Nephron (organoid): ENCODE measurements around the gene EFNA5.

ENCODE experiments used
- H3K27ac Mint-ChIP-seq, 3 experiments: 2 replicates each; pipeline ENCODE4 v1.8.0; 2020; ENCODE audit warnings: mixed read lengths in 3 of 3, mild to moderate bottlenecking in 2 of 3, moderate library complexity in 1 of 3
- H3K27me3 Mint-ChIP-seq: 2 replicates; pipeline ENCODE4 v1.8.0; 2021; ENCODE audit warnings: low read depth, mild to moderate bottlenecking, moderate library complexity, mixed read lengths
- H3K36me3 Mint-ChIP-seq: 2 replicates; pipeline ENCODE4 v1.8.0; 2020; ENCODE audit warnings: low read depth, mixed read lengths
- H3K4me1 Mint-ChIP-seq: 2 replicates; pipeline ENCODE4 v1.8.0; 2020; ENCODE audit warnings: mixed read lengths
- H3K4me3 Mint-ChIP-seq, 3 experiments: 2 replicates each; pipeline ENCODE4 v1.8.0; 2020; ENCODE audit warnings: mild to moderate bottlenecking in 3 of 3, mixed read lengths in 3 of 3, moderate library complexity in 2 of 3
- H3K9me3 Mint-ChIP-seq: 2 replicates; pipeline ENCODE4 v1.8.0; 2020; ENCODE audit warnings: mixed read lengths
- TF ChIP-seq, protein P1 (sequence below), 3 experiments: fragments of 200-600 bp; sonication (generic); IDR thresholded peaks; one replicate each; pipeline ENCODE4 v1.5.0; 2021; ENCODE audit warnings: antibody characterized with exemption in 3 of 3; ENCODE audit not compliant: unreplicated experiment in 3 of 3

Gene EFNA5

DNA sequence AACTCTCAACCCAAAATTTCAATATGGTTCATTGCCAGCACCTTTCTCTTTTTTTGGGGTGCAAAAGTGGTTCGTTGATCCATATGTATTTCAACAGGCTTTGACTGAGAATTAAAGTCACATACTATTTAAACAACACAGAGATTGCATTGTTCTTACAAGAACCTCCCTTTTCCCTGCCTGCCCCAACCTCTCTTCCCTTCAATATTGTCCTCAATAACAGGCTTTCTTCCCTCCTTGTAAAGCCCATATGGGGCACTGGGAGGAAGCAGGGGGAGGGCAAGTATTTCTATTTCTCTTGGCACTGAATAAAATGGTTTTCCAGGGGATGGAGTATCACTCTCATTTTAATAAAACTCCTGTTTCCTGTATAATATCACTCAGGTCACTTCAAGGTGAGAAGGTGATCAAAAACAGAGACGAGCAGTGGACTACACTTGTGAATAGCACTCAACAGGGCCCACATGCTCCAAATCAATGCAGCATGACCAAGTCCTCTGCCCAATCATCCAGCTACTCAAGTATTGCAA, 65.1 kb downstream of the EFNA5 start:
- no peaks in the 10 kb centered on the region for H3K36me3 Mint-ChIP-seq
- peaks cover 57% of the 10 kb centered on the region for H3K4me1 Mint-ChIP-seq
- H3K4me3 Mint-ChIP-seq = no peak overlapping the region
- TF ChIP-seq, protein P1, sequence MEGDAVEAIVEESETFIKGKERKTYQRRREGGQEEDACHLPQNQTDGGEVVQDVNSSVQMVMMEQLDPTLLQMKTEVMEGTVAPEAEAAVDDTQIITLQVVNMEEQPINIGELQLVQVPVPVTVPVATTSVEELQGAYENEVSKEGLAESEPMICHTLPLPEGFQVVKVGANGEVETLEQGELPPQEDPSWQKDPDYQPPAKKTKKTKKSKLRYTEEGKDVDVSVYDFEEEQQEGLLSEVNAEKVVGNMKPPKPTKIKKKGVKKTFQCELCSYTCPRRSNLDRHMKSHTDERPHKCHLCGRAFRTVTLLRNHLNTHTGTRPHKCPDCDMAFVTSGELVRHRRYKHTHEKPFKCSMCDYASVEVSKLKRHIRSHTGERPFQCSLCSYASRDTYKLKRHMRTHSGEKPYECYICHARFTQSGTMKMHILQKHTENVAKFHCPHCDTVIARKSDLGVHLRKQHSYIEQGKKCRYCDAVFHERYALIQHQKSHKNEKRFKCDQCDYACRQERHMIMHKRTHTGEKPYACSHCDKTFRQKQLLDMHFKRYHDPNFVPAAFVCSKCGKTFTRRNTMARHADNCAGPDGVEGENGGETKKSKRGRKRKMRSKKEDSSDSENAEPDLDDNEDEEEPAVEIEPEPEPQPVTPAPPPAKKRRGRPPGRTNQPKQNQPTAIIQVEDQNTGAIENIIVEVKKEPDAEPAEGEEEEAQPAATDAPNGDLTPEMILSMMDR (IDR thresholded peaks at IDR 0.05; ENCODE audit: unreplicated experiment in 3 of 3) = no peak
- peak overlapping the region in 2 of 3 experiments; percentile 65 to 79 for H3K27ac Mint-ChIP-seq
- H3K9me3 Mint-ChIP-seq = no peaks in the 10 kb centered on the region
- H3K27me3 Mint-ChIP-seq = no peaks in the 10 kb centered on the region

DNA sequence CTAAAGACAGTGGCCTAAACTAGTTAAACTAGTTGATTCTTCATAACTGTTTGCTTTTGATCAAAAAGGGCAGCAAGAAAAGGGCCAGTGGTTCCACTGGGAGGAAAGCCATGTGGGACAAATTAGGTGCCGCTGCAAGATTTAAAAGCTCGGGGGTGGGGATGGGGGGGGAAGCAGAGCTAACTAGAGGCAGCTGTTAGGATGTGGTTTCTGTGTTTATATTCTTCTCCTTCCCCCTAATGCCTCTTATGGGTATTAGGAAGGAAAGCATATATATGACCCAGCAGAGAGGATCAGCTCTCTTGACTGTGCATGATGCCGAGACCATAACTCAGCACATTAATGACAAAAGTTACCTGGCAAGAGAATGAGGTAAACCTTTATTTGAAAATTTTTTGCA, 65.7 kb downstream of the EFNA5 start:
- peaks cover 2% of the 10 kb centered on the region for H3K36me3 Mint-ChIP-seq
- TF ChIP-seq, protein P1 (IDR thresholded peaks at IDR 0.05; ENCODE audit: unreplicated experiment in 3 of 3) = no peak
- no peaks in the 10 kb centered on the region for H3K27me3 Mint-ChIP-seq
- H3K9me3 Mint-ChIP-seq = no peaks in the 10 kb centered on the region
- H3K4me3 Mint-ChIP-seq = no peak overlapping the region
- peak overlapping the region in 2 of 3 experiments; percentile 65 to 79 for H3K27ac Mint-ChIP-seq
- peaks cover 57% of the 10 kb centered on the region for H3K4me1 Mint-ChIP-seq

DNA sequence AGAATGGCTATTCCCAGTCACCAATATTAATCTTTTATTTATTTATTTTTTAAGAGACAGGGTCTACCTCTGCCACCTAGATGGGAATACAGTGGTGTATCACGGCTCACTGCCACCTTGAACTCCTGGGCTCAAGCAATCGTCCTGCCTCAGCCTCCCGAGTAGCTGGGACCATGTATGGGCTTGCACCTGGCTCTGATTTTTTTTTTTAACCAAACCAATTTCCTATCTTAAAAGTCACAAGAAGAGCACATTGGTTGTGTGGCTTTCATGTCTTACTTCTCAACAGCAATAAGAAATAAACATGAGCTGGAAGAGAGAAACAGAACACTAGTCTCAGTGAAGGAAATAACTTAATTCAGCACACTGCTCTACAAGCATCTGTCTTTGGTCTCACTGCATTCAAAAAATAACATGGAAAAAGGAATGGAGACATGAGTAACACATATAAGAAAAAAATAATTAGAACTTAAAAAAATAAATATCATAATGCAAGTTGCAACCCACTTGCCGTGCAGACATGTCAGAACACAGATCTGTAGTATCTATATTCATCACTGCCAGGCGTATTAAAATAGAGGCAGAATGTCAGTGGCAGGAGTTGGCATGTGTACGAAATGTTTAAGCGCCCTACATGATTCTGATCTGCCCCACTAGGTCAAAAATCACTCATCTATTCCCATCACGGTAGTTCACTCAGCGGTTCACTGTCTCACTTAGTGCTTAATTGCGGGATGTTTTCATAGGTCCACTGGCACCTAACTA, 66.4 kb downstream of the EFNA5 start:
- TF ChIP-seq, protein P1 (IDR thresholded peaks at IDR 0.05; ENCODE audit: unreplicated experiment in 3 of 3) = no peak
- Mint-ChIP-seq H3K4me3 (no peak overlapping the region), H3K27me3 (no peaks in the 10 kb centered on the region), H3K36me3 (peaks cover 4% of the 10 kb centered on the region), H3K4me1 (peaks cover 57% of the 10 kb centered on the region), H3K9me3 (no peaks in the 10 kb centered on the region), H3K27ac (peak overlapping the region in 1 of 3 experiments; percentile 79)

DNA sequence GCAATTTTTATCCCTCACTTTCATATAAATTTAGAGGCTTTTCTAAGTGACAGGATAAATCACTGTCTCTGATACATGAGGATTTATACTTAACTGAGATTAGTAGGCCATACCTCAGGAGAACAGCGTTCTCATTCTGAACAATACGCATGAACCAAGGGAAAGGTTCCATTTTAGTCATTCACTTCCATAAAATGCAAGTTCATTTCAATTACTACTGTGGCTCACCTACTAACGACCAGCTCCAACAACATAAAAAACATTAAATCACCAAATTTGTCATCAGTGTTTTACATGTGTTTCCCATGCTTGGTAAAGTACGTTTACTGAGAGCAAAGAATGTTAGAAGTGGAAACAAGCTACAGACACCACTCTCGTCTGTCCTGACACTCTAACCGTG, 67.4 kb downstream of the EFNA5 start:
- TF ChIP-seq, protein P1 (IDR thresholded peaks at IDR 0.05; ENCODE audit: unreplicated experiment in 3 of 3) = no peak
- H3K4me1 Mint-ChIP-seq = peaks cover 57% of the 10 kb centered on the region
- H3K27me3 Mint-ChIP-seq = no peaks in the 10 kb centered on the region
- H3K4me3 Mint-ChIP-seq = no peak overlapping the region
- H3K27ac Mint-ChIP-seq = no peak overlapping the region
- H3K9me3 Mint-ChIP-seq = no peaks in the 10 kb centered on the region
- peaks cover 4% of the 10 kb centered on the region for H3K36me3 Mint-ChIP-seq

DNA sequence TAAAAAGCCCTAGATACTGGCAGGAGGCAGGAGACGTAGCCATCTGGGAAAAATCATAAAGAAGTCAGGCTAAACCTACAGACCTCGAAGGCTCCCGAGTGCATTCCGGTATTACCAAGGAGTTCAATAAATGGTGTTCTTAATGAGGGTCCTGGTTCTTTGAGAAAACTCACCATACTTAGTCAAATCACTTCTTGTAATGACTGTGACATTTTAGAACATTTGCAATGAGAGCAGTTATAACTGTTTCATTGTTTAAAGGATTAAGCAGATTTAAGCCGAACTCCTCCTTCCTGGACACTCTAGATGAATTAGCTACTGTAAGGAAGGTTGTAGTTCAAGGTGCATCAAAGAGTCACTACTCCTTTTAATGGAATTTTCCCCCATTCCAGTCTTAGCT, 67.8 kb downstream of the EFNA5 start:
- Mint-ChIP-seq H3K36me3 (peaks cover 4% of the 10 kb centered on the region), H3K27me3 (no peaks in the 10 kb centered on the region), H3K27ac (peak overlapping the region in 1 of 3 experiments; percentile 11), H3K9me3 (no peaks in the 10 kb centered on the region), H3K4me3 (no peak overlapping the region), H3K4me1 (peaks cover 55% of the 10 kb centered on the region)
- TF ChIP-seq, protein P1 (IDR thresholded peaks at IDR 0.05; ENCODE audit: unreplicated experiment in 3 of 3) = no peak

DNA sequence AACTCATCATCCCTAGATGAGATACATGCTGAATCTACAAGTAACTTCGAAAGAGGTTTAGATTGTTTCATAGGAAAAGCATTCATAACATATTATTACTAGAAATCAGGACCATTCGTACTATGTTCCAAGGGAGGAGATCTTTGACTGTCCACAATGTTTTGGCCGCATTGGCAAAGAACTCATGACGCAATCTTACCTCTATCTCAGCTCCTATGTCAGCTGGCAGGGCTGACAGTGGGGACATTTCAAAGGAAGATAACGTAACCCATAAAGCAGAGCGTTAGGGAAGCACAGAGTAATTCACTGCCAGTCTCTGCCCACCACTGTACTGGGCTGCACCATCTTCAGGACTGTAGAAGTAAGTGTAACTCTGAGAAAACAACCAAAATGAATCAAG, 69.7 kb downstream of the EFNA5 start:
- peaks cover 4% of the 10 kb centered on the region for H3K36me3 Mint-ChIP-seq
- no peaks in the 10 kb centered on the region for H3K9me3 Mint-ChIP-seq
- TF ChIP-seq, protein P1 (IDR thresholded peaks at IDR 0.05; ENCODE audit: unreplicated experiment in 3 of 3) = no peak
- peaks cover 44% of the 10 kb centered on the region for H3K4me1 Mint-ChIP-seq
- H3K27ac Mint-ChIP-seq = no peak overlapping the region
- no peaks in the 10 kb centered on the region for H3K27me3 Mint-ChIP-seq
- H3K4me3 Mint-ChIP-seq = no peak overlapping the region
